Lower lobe of right lung (tissue), 2 donors: Measurements from ENCODE around the gene CFAP45. TPM values are rescaled to one million over a fixed set of nuclear protein-coding genes. Genes with fewer than 3 reads are reported as not detected.
"Not testable (repeated sequence)": the region's sequence is repeated elsewhere in the genome, so short reads cannot be mapped to it uniquely, and the experiment has no call there.

Experiments
- ATAC-seq, 2 donors: fragments of 200-7000 bp; cut with Tn5 transposase; one replicate each; pipeline ENCODE4 v1.9.1; 2020 to 2022; ENCODE audit warnings: mild to moderate bottlenecking in 2 of 2, moderate library complexity in 2 of 2
- DNase-seq: peaks from one replicate; pipeline ENCODE4 v3.0.0-alpha.2; 2020
- H3K27ac ChIP-seq: fragments of 200-600 bp; one replicate; pipeline ENCODE4 v1.8.0; 2022
- H3K27me3 ChIP-seq: fragments of 200-600 bp; one replicate; pipeline ENCODE4 v1.8.0; 2022; ENCODE audit warnings: low read depth
- H3K36me3 ChIP-seq: fragments of 200-600 bp; one replicate; pipeline ENCODE4 v1.8.0; 2022; ENCODE audit warnings: mild to moderate bottlenecking
- H3K4me1 ChIP-seq: fragments of 200-600 bp; one replicate; pipeline ENCODE4 v1.8.0; 2022
- H3K4me3 ChIP-seq: fragments of 200-600 bp; one replicate; pipeline ENCODE4 v1.8.0; 2022; ENCODE audit warnings: mild to moderate bottlenecking
- H3K9me3 ChIP-seq: fragments of 200-600 bp; one replicate; pipeline ENCODE4 v1.8.0; 2022
- intact Hi-C: fragments of 100-400 bp; cut with DNase I; formaldehyde crosslinking; loops from one replicate; pipeline ENCODE4 v1.11.0; 2022
- total RNA-seq: library from RNA; stranded (reverse); fragmentation: NEBNext Ultra II Directional; extraction: Animal tissue kit (Norgen Biotek cat#: 25700); gene quantifications from one replicate; pipeline ENCODE4 v1.2.1, GENCODE V29; 2021
- TF ChIP-seq, protein P1 (sequence below): fragments of 200-600 bp; IDR thresholded peaks from one replicate; pipeline ENCODE4 v1.8.0; 2022; ENCODE audit warnings: antibody characterized with exemption, mild to moderate bottlenecking
- donor health status: DM: no; HTN: yes; CAD: no; lungs with severe emphysema.

The CFAP45 gene
- total RNA-seq, 1 donor from 2014 or later = 10.2 TPM

DNA sequence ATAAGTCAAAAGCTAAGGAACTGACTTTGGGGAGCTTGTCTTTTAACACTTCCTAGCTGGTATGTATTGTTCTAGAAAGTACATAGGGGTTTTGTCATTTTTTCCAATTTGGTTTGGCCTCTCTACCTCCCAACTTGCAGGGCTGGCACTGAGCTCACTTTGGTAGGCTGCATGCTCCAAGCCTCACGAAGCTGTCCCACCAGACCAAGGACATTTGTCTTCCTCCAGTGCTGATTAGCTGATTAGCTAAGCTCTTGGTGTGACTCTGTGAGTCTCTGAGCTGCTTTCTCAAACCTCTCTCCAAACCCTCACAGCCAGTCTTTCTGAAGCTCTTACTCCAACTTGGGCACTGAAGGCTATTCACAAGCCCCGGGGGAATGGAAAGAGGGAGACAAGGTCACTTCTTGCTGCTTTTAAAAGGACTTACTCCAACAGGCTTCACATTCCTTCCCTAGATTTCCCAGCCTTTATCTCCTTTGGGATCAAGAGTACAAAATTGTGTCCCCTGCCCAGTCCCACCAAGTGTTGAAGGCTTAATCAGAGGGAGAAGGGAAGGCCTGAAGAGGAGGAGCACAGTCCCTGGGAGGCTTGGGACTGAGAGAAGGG, 893 bp upstream of the CFAP45 start:
- no peak for DNase-seq
- H3K27ac ChIP-seq = peak overlapping the region; percentile 86

DNA sequence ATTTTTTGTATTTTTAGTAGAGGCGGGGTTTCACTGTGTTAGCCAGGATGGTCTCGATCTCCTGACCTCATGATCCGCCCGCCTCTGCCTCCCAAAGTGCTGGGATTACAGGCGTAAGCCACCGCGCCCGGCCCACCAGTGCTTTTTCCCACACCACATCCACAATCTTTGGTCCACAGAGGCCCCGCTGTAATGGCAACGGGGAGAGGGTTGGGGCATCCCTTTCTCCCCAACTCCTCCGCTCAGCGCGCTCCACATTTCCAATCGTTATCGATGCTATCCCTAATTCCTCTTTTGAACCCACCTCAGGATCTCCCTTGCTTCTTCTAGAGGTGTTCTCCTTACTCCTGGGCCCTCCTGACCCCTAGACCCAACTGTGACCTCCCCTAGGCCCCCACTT, 331 bp downstream of the CFAP45 start:
- ATAC-seq, H3K27me3 ChIP-seq, H3K36me3 ChIP-seq, DNase-seq, intact Hi-C loops, H3K9me3 ChIP-seq: not testable (repeated sequence)
- peak overlapping the region; percentile 17 for H3K4me3 ChIP-seq
- H3K27ac ChIP-seq = peak overlapping the region; percentile 86
- peaks cover 53% of the 10 kb centered on the region for H3K4me1 ChIP-seq

More for the DNA sequence above, 893 bp upstream of the CFAP45 start:
- intact Hi-C loops = no loop called here
- ATAC-seq = no peak
- Histone ChIP-seq H3K36me3 (no peaks in the 10 kb centered on the region), H3K27me3 (no peaks in the 10 kb centered on the region), H3K9me3 (no peaks in the 10 kb centered on the region), H3K4me1 (peaks cover 45% of the 10 kb centered on the region), H3K4me3 (no peak overlapping the region)
- TF ChIP-seq, protein P1, sequence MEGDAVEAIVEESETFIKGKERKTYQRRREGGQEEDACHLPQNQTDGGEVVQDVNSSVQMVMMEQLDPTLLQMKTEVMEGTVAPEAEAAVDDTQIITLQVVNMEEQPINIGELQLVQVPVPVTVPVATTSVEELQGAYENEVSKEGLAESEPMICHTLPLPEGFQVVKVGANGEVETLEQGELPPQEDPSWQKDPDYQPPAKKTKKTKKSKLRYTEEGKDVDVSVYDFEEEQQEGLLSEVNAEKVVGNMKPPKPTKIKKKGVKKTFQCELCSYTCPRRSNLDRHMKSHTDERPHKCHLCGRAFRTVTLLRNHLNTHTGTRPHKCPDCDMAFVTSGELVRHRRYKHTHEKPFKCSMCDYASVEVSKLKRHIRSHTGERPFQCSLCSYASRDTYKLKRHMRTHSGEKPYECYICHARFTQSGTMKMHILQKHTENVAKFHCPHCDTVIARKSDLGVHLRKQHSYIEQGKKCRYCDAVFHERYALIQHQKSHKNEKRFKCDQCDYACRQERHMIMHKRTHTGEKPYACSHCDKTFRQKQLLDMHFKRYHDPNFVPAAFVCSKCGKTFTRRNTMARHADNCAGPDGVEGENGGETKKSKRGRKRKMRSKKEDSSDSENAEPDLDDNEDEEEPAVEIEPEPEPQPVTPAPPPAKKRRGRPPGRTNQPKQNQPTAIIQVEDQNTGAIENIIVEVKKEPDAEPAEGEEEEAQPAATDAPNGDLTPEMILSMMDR = no peak

- TF ChIP-seq, protein P1 = no peak
- DNase-seq (no peak), ATAC-seq (no peak)
- H3K36me3 ChIP-seq = no peaks in the 10 kb centered on the region
- H3K4me1 ChIP-seq = peaks cover 53% of the 10 kb centered on the region
- peak overlapping the region; percentile 28 for H3K27ac ChIP-seq
- no peak overlapping the region for H3K4me3 ChIP-seq
- H3K9me3 ChIP-seq = no peaks in the 10 kb centered on the region
- intact Hi-C loops = no loop called here
- H3K27me3 ChIP-seq = no peaks in the 10 kb centered on the region
Measured at GRCh38 chr1:159898527-159898926, 1.4 kb downstream of the CFAP45 start.

GRCh38 chr1:159897962-159898361, 2.0 kb downstream of the CFAP45 start:
- Histone ChIP-seq H3K4me3 (no peak overlapping the region), H3K4me1 (peaks cover 53% of the 10 kb centered on the region), H3K27ac (peak overlapping the region; percentile 28), H3K9me3 (no peaks in the 10 kb centered on the region), H3K36me3 (no peaks in the 10 kb centered on the region), H3K27me3 (no peaks in the 10 kb centered on the region)
- ATAC-seq (no peak), DNase-seq (no peak)
- TF ChIP-seq, protein P1 = no peak
- intact Hi-C loops = no loop called here

- DNase-seq = no peak
- H3K27ac ChIP-seq = peak overlapping the region; percentile 26
- no peaks in the 10 kb centered on the region for H3K9me3 ChIP-seq
- peaks cover 54% of the 10 kb centered on the region for H3K4me1 ChIP-seq
- H3K4me3 ChIP-seq = no peak overlapping the region
- TF ChIP-seq, protein P1 = no peak
- intact Hi-C loops = no loop called here
- H3K27me3 ChIP-seq = no peaks in the 10 kb centered on the region
- H3K36me3 ChIP-seq = no peaks in the 10 kb centered on the region
- no peak for ATAC-seq
Measured at GRCh38 chr1:159896546-159896930, 3.4 kb downstream of the CFAP45 start.

DNA sequence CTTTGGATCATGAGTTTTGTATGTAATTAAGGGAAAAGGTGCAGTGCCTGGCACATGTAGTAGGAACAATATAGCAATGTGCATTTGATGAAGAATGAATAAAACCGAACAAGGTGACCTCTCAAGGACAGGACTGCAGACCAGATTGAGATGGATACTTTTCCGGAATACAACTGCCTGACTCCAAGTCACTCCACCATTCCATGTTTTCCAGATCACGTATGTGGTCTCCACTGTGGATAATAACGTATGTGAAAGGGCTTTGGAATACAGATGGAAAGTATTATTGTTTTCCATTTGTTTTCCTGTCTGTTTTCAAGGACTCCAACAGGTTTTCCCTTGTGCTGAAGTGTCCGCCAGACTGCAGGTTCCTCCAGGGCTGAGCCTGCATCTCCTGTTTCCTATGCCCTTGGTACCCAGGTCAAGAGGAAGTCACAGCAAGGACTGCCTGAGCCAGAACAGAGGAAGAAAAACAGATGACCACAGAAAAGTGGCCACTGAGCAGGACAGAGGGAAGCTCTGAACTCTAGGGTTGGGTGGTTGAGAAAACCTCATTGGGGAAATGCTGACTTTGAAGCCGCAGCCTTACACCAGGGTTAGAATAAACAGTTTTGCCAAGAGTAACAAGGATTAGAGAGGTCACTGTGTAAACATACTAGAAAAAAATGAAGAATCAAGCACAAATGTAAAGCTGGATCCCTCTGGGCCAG, 4.0 kb downstream of the CFAP45 start:
- ATAC-seq (peak; percentile 5 to 16), DNase-seq (no peak)
- Histone ChIP-seq H3K9me3 (no peaks in the 10 kb centered on the region), H3K4me3 (no peak overlapping the region), H3K27ac (peak overlapping the region; percentile 26), H3K27me3 (no peaks in the 10 kb centered on the region), H3K4me1 (peaks cover 55% of the 10 kb centered on the region), H3K36me3 (no peaks in the 10 kb centered on the region)
- intact Hi-C loops = no loop called here
- TF ChIP-seq, protein P1 = no peak
